ENCODE measurements around the gene SORCS2. TPM values are rescaled to one million over a fixed set of nuclear protein-coding genes. Genes with fewer than 3 reads are reported as not detected.

The SORCS2 gene
- total RNA-seq, 1 donor from 2014 or later = 29.5 TPM

DNA sequence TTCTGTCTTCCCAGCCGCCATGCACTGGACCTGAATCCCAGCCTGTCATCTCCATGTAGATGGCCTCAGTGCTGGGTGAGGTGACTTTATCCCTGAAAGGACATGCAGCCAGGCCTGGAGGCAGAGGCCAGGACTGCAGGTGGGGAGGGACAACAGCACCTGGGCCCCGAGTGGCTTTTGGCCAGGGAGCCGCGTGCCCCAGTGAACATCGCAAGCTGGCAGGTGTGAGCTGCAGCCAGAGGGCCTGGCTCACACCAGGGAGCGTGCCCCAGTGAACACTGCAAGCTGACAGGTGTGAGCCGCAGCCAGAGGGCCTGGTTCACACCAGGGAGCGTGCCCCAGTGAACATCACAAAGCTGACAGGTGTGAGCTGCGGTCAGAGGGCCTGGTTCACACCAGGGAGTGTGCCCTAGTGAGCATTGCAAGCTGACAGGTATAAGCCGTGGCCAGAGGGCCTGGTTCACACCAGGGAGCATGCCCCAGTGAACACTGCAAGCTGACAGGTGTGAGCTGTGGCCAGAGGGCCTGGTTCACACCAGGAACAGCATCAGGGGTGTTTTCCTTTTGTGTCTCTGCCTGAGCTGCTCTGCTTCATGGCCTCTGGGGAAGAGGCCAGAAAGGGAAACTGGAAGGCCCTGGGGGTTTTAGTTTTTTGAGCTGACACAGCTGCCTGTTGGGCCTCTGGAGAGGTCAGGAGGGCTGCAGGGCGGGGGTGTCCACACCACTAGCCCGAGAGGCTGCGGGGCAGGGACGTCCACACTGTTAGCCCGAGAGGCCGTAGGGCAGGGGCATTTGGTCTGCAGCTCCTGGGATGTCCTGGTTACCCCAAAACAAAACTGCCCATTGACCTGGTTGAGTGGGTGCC, 265.1 kb downstream of the SORCS2 start:
- peak; percentile 17 for DNase-seq
- H3K9me3 Mint-ChIP-seq (ENCODE audit: unreplicated experiment) = peaks cover 3% of the 10 kb centered on the region
- H3K36me3 Mint-ChIP-seq (ENCODE audit: unreplicated experiment) = no peaks in the 10 kb centered on the region
- no peak overlapping the region for H3K4me3 Mint-ChIP-seq (ENCODE audit: unreplicated experiment)
- peaks cover 8% of the 10 kb centered on the region for H3K27me3 Mint-ChIP-seq (ENCODE audit: unreplicated experiment)
- H3K4me1 Mint-ChIP-seq (ENCODE audit: low read depth, unreplicated experiment) = peaks cover 13% of the 10 kb centered on the region
- no peak overlapping the region for H3K27ac Mint-ChIP-seq (ENCODE audit: unreplicated experiment)
- TF ChIP-seq, protein P1, sequence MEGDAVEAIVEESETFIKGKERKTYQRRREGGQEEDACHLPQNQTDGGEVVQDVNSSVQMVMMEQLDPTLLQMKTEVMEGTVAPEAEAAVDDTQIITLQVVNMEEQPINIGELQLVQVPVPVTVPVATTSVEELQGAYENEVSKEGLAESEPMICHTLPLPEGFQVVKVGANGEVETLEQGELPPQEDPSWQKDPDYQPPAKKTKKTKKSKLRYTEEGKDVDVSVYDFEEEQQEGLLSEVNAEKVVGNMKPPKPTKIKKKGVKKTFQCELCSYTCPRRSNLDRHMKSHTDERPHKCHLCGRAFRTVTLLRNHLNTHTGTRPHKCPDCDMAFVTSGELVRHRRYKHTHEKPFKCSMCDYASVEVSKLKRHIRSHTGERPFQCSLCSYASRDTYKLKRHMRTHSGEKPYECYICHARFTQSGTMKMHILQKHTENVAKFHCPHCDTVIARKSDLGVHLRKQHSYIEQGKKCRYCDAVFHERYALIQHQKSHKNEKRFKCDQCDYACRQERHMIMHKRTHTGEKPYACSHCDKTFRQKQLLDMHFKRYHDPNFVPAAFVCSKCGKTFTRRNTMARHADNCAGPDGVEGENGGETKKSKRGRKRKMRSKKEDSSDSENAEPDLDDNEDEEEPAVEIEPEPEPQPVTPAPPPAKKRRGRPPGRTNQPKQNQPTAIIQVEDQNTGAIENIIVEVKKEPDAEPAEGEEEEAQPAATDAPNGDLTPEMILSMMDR (IDR thresholded peaks at IDR 0.05; ENCODE audit: partially characterized antibody, unreplicated experiment) = no peak

DNA sequence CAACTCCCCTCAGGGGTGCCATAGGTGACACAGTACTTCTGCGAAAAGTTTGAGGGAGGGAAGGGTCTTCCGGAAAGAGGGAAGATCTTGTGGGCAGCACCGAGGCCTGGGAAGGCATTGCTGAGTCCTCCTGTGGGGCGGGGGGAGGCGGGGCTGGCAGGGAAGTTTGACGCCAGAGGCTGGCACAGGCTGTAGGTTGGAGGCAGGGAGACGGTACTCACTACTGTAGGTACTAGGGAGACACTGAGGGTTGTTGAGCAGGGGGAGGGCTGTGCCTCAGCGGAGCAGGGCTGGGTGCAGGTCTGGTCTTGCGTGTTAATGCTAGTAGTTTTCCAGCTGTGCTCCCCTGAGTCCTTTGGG, 265.7 kb downstream of the SORCS2 start:
- H3K9me3 Mint-ChIP-seq (ENCODE audit: unreplicated experiment) = peaks cover 3% of the 10 kb centered on the region
- TF ChIP-seq, protein P1 (IDR thresholded peaks at IDR 0.05; ENCODE audit: partially characterized antibody, unreplicated experiment) = no peak
- peaks cover 8% of the 10 kb centered on the region for H3K27me3 Mint-ChIP-seq (ENCODE audit: unreplicated experiment)
- no peak overlapping the region for H3K4me3 Mint-ChIP-seq (ENCODE audit: unreplicated experiment)
- H3K27ac Mint-ChIP-seq (ENCODE audit: unreplicated experiment) = no peak overlapping the region
- peaks cover 13% of the 10 kb centered on the region for H3K4me1 Mint-ChIP-seq (ENCODE audit: low read depth, unreplicated experiment)
- DNase-seq = peak; percentile 9
- H3K36me3 Mint-ChIP-seq (ENCODE audit: unreplicated experiment) = no peaks in the 10 kb centered on the region

DNA sequence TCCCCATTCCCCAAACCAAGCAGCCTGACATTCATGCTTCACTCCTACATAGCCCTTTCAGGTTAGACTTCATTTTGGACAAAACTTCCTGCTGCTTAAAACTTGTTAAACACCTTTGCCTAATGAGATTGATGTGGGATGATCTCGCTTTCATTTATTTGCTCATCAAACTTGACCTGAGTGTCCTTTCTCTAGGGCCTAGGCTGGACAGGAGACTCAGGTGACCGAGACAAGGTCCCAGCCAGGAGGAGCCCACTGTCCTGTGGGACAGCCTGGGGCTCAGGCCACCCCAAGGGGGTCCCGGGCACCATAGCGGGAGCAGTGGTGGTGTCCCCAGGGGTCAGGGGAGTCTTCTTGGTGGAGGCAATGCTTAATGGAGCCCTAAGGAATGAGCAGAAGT, 266.1 kb downstream of the SORCS2 start:
- H3K4me3 Mint-ChIP-seq (ENCODE audit: unreplicated experiment) = no peak overlapping the region
- H3K27me3 Mint-ChIP-seq (ENCODE audit: unreplicated experiment) = peaks cover 8% of the 10 kb centered on the region
- no peak overlapping the region for H3K27ac Mint-ChIP-seq (ENCODE audit: unreplicated experiment)
- peak; percentile 9 for DNase-seq
- TF ChIP-seq, protein P1 (IDR thresholded peaks at IDR 0.05; ENCODE audit: partially characterized antibody, unreplicated experiment) = no peak
- H3K4me1 Mint-ChIP-seq (ENCODE audit: low read depth, unreplicated experiment) = peaks cover 13% of the 10 kb centered on the region
- no peaks in the 10 kb centered on the region for H3K36me3 Mint-ChIP-seq (ENCODE audit: unreplicated experiment)
- peaks cover 3% of the 10 kb centered on the region for H3K9me3 Mint-ChIP-seq (ENCODE audit: unreplicated experiment)

DNA sequence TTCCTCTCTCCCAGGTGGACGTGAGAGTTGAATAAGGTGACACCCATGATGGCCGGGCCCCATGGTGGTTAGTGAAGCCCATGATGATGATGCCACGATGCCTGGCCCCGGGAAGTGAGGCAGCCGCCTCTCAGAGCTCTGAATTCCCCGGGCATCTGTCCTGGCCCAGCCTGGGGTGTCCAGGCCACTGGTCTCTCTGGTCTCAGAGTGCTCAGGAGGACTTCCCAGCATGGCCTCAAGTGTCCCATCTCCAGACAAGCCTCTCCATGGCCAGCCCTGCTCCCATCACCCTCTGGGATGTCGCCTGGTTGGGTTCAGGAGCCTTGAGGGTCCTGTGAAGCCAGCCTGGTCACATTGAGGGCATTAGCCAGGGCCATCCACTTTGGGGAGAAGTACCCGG, 267.1 kb downstream of the SORCS2 start:
- Mint-ChIP-seq H3K27ac (ENCODE audit: unreplicated experiment) (no peak overlapping the region), H3K4me3 (ENCODE audit: unreplicated experiment) (no peak overlapping the region), H3K27me3 (ENCODE audit: unreplicated experiment) (peaks cover 8% of the 10 kb centered on the region), H3K9me3 (ENCODE audit: unreplicated experiment) (peaks cover 4% of the 10 kb centered on the region), H3K4me1 (ENCODE audit: low read depth, unreplicated experiment) (peaks cover 13% of the 10 kb centered on the region), H3K36me3 (ENCODE audit: unreplicated experiment) (no peaks in the 10 kb centered on the region)
- TF ChIP-seq, protein P1 (IDR thresholded peaks at IDR 0.05; ENCODE audit: partially characterized antibody, unreplicated experiment) = no peak
- peak; percentile 7 for DNase-seq

DNA sequence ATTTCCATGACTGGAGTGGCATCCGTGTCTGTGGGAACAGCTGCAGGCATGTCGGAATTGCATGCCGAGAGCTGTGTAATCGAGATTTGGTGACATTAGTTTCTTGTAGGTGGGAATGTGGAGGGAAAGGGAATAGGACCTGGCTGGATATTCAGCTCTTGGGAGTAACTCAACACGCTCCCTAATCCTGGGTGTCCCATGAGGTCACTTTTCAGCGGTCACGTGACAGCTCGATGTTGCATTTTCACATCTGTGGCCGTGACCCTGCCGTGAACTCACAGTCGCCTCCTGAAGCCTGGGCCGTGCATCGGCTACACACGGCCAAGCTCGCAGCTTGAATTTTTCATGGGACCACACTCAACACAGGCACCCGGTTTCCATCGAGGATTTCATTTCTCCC, 268.2 kb downstream of the SORCS2 start:
- TF ChIP-seq, protein P1 (IDR thresholded peaks at IDR 0.05; ENCODE audit: partially characterized antibody, unreplicated experiment) = no peak
- Mint-ChIP-seq H3K4me1 (ENCODE audit: low read depth, unreplicated experiment) (peaks cover 13% of the 10 kb centered on the region), H3K9me3 (ENCODE audit: unreplicated experiment) (peaks cover 5% of the 10 kb centered on the region), H3K4me3 (ENCODE audit: unreplicated experiment) (no peak overlapping the region), H3K27ac (ENCODE audit: unreplicated experiment) (no peak overlapping the region), H3K27me3 (ENCODE audit: unreplicated experiment) (peaks cover 8% of the 10 kb centered on the region), H3K36me3 (ENCODE audit: unreplicated experiment) (no peaks in the 10 kb centered on the region)
- DNase-seq = peak; percentile 48
